ENCODE data around the gene TIMP3. TPM values are rescaled to one million over a fixed set of nuclear protein-coding genes. Genes with fewer than 3 reads are reported as not detected.
A peak's percentile ranks its signal among the peaks of the same experiment; 100 is the strongest.

TIMP3 gene
- total RNA-seq, 1 donor from 2014 or later, result 64.2 TPM

- no peaks in the 10 kb centered on the region for H3K9me3 ChIP-seq (ENCODE audit: control insufficient read depth in 3 of 3, low read length in 3 of 3)
- H3K27ac ChIP-seq (ENCODE audit: low read depth, low read length), result no peak overlapping the region
- no peak overlapping the region for H3K9ac ChIP-seq (ENCODE audit: low read depth in 1 of 3, low read length in 3 of 3)
- H3K36me3 ChIP-seq (ENCODE audit: control insufficient read depth in 3 of 3, insufficient read depth in 3 of 3, low read length in 3 of 3), result no peaks in the 10 kb centered on the region
- peaks cover 8 to 10% (median 10%) of the 10 kb centered on the region in 3 donors for H3K27me3 ChIP-seq (ENCODE audit: control insufficient read depth in 3 of 3, insufficient read depth in 3 of 3, low read length in 3 of 3)
- H3K4me3 ChIP-seq (ENCODE audit: low read length in 3 of 3), result peak overlapping the region in 1 of 3 donors; percentile 24
- H3K4me1 ChIP-seq (ENCODE audit: control insufficient read depth in 3 of 3, insufficient read depth in 3 of 3, low read length in 3 of 3), result peaks cover 10 to 15% (median 13%) of the 10 kb centered on the region in 3 donors
Observed at GRCh38 chr22:32796865-32797573, 4.5 kb upstream of the TIMP3 start.

- Histone ChIP-seq H3K27me3 (ENCODE audit: control insufficient read depth in 3 of 3, insufficient read depth in 3 of 3, low read length in 3 of 3) (peaks cover 13 to 29% (median 24%) of the 10 kb centered on the region in 3 donors), H3K27ac (ENCODE audit: low read depth, low read length) (peak overlapping the region; percentile 82), H3K4me1 (ENCODE audit: control insufficient read depth in 3 of 3, insufficient read depth in 3 of 3, low read length in 3 of 3) (peaks cover 15 to 34% (median 17%) of the 10 kb centered on the region in 3 donors)
Observed at GRCh38 chr22:32799496-32799895, 2.0 kb upstream of the TIMP3 start.

GRCh38 chr22:32800158-32800882, 1.2 kb upstream of the TIMP3 start:
- Histone ChIP-seq H3K36me3 (ENCODE audit: control insufficient read depth in 3 of 3, insufficient read depth in 3 of 3, low read length in 3 of 3) (no peaks in the 10 kb centered on the region), H3K27me3 (ENCODE audit: control insufficient read depth in 3 of 3, insufficient read depth in 3 of 3, low read length in 3 of 3) (peaks cover 13 to 29% (median 27%) of the 10 kb centered on the region in 3 donors), H3K4me1 (ENCODE audit: control insufficient read depth in 3 of 3, insufficient read depth in 3 of 3, low read length in 3 of 3) (peaks cover 21 to 42% (median 22%) of the 10 kb centered on the region in 3 donors), H3K4me3 (ENCODE audit: low read length in 3 of 3) (peak overlapping the region in 2 of 3 donors; percentile 54 to 59), H3K27ac (ENCODE audit: low read depth, low read length) (peak overlapping the region; percentile 82), H3K9ac (ENCODE audit: low read depth in 1 of 3, low read length in 3 of 3) (peak overlapping the region in 2 of 3 donors; percentile 53 to 57), H3K9me3 (ENCODE audit: control insufficient read depth in 3 of 3, low read length in 3 of 3) (no peaks in the 10 kb centered on the region)

More at GRCh38 chr22:32799496-32799895, 2.0 kb upstream of the TIMP3 start:
- H3K9ac ChIP-seq (ENCODE audit: low read depth in 1 of 3, low read length in 3 of 3), result no peak overlapping the region
- H3K4me3 ChIP-seq (ENCODE audit: low read length in 3 of 3), result no peak overlapping the region
- no peaks in the 10 kb centered on the region for H3K36me3 ChIP-seq (ENCODE audit: control insufficient read depth in 3 of 3, insufficient read depth in 3 of 3, low read length in 3 of 3)
- H3K9me3 ChIP-seq (ENCODE audit: control insufficient read depth in 3 of 3, low read length in 3 of 3), result no peaks in the 10 kb centered on the region

- Histone ChIP-seq H3K4me3 (ENCODE audit: low read length in 3 of 3) (peak overlapping the region; percentile 54 to 60 (median 59)), H3K27me3 (ENCODE audit: control insufficient read depth in 3 of 3, insufficient read depth in 3 of 3, low read length in 3 of 3) (peaks cover 13 to 29% (median 27%) of the 10 kb centered on the region in 3 donors), H3K36me3 (ENCODE audit: control insufficient read depth in 3 of 3, insufficient read depth in 3 of 3, low read length in 3 of 3) (no peaks in the 10 kb centered on the region), H3K9me3 (ENCODE audit: control insufficient read depth in 3 of 3, low read length in 3 of 3) (no peaks in the 10 kb centered on the region), H3K27ac (ENCODE audit: low read depth, low read length) (peak overlapping the region; percentile 82), H3K4me1 (ENCODE audit: control insufficient read depth in 3 of 3, insufficient read depth in 3 of 3, low read length in 3 of 3) (peaks cover 23 to 43% (median 27%) of the 10 kb centered on the region in 3 donors), H3K9ac (ENCODE audit: low read depth in 1 of 3, low read length in 3 of 3) (peak overlapping the region; percentile 21 to 57 (median 53))
Observed at GRCh38 chr22:32800994-32801536, 440 bp upstream of the TIMP3 start.

GRCh38 chr22:32802237-32802765, 796 bp downstream of the TIMP3 start:
- Histone ChIP-seq H3K9me3 (ENCODE audit: control insufficient read depth in 3 of 3, low read length in 3 of 3) (no peaks in the 10 kb centered on the region), H3K4me3 (ENCODE audit: low read length in 3 of 3) (peak overlapping the region; percentile 73 to 87 (median 77)), H3K27me3 (ENCODE audit: control insufficient read depth in 3 of 3, insufficient read depth in 3 of 3, low read length in 3 of 3) (peaks cover 13 to 26% (median 22%) of the 10 kb centered on the region in 3 donors), H3K27ac (ENCODE audit: low read depth, low read length) (peak overlapping the region; percentile 37), H3K9ac (ENCODE audit: low read depth in 1 of 3, low read length in 3 of 3) (peak overlapping the region; percentile 70 to 83 (median 77)), H3K36me3 (ENCODE audit: control insufficient read depth in 3 of 3, insufficient read depth in 3 of 3, low read length in 3 of 3) (no peaks in the 10 kb centered on the region), H3K4me1 (ENCODE audit: control insufficient read depth in 3 of 3, insufficient read depth in 3 of 3, low read length in 3 of 3) (peaks cover 19 to 40% (median 21%) of the 10 kb centered on the region in 3 donors)

- H3K4me1 ChIP-seq (ENCODE audit: control insufficient read depth in 3 of 3, insufficient read depth in 3 of 3, low read length in 3 of 3), result peaks cover 21 to 43% (median 22%) of the 10 kb centered on the region in 3 donors
Observed at GRCh38 chr22:32803020-32803737, 1.7 kb downstream of the TIMP3 start.

GRCh38 chr22:32803738-32804435, 2.4 kb downstream of the TIMP3 start:
- peaks cover 24 to 50% (median 24%) of the 10 kb centered on the region in 3 donors for H3K4me1 ChIP-seq (ENCODE audit: control insufficient read depth in 3 of 3, insufficient read depth in 3 of 3, low read length in 3 of 3)
- peak overlapping the region; percentile 73 to 87 (median 77) for H3K4me3 ChIP-seq (ENCODE audit: low read length in 3 of 3)
- peaks cover 13 to 26% (median 22%) of the 10 kb centered on the region in 3 donors for H3K27me3 ChIP-seq (ENCODE audit: control insufficient read depth in 3 of 3, insufficient read depth in 3 of 3, low read length in 3 of 3)
- H3K36me3 ChIP-seq (ENCODE audit: control insufficient read depth in 3 of 3, insufficient read depth in 3 of 3, low read length in 3 of 3), result peaks cover 0 to 3% (median 0%) of the 10 kb centered on the region in 3 donors
- no peaks in the 10 kb centered on the region for H3K9me3 ChIP-seq (ENCODE audit: control insufficient read depth in 3 of 3, low read length in 3 of 3)
- H3K9ac ChIP-seq (ENCODE audit: low read depth in 1 of 3, low read length in 3 of 3), result peak overlapping the region; percentile 70 to 83 (median 77)
- peak overlapping the region; percentile 37 for H3K27ac ChIP-seq (ENCODE audit: low read depth, low read length)

More at GRCh38 chr22:32803020-32803737, 1.7 kb downstream of the TIMP3 start:
- Histone ChIP-seq H3K4me3 (ENCODE audit: low read length in 3 of 3) (peak overlapping the region; percentile 73 to 87 (median 77)), H3K27me3 (ENCODE audit: control insufficient read depth in 3 of 3, insufficient read depth in 3 of 3, low read length in 3 of 3) (peaks cover 13 to 26% (median 22%) of the 10 kb centered on the region in 3 donors), H3K9ac (ENCODE audit: low read depth in 1 of 3, low read length in 3 of 3) (peak overlapping the region; percentile 70 to 83 (median 77)), H3K27ac (ENCODE audit: low read depth, low read length) (peak overlapping the region; percentile 37), H3K9me3 (ENCODE audit: control insufficient read depth in 3 of 3, low read length in 3 of 3) (no peaks in the 10 kb centered on the region), H3K36me3 (ENCODE audit: control insufficient read depth in 3 of 3, insufficient read depth in 3 of 3, low read length in 3 of 3) (peaks cover 0 to 3% (median 0%) of the 10 kb centered on the region in 3 donors)

GRCh38 chr22:32804531-32805360, 3.2 kb downstream of the TIMP3 start:
- H3K27ac ChIP-seq (ENCODE audit: low read depth, low read length), result peak overlapping the region; percentile 37
- peaks cover 0 to 3% (median 0%) of the 10 kb centered on the region in 3 donors for H3K36me3 ChIP-seq (ENCODE audit: control insufficient read depth in 3 of 3, insufficient read depth in 3 of 3, low read length in 3 of 3)
- H3K27me3 ChIP-seq (ENCODE audit: control insufficient read depth in 3 of 3, insufficient read depth in 3 of 3, low read length in 3 of 3), result peaks cover 10 to 26% (median 19%) of the 10 kb centered on the region in 3 donors
- peak overlapping the region; percentile 60 to 87 (median 73) for H3K4me3 ChIP-seq (ENCODE audit: low read length in 3 of 3)
- peak overlapping the region; percentile 46 to 60 (median 59) for H3K9ac ChIP-seq (ENCODE audit: low read depth in 1 of 3, low read length in 3 of 3)
- H3K9me3 ChIP-seq (ENCODE audit: control insufficient read depth in 3 of 3, low read length in 3 of 3), result no peaks in the 10 kb centered on the region
- peaks cover 26 to 56% (median 29%) of the 10 kb centered on the region in 3 donors for H3K4me1 ChIP-seq (ENCODE audit: control insufficient read depth in 3 of 3, insufficient read depth in 3 of 3, low read length in 3 of 3)
